ENCODE results near the gene ASB15. TPM values are rescaled to one million over a fixed set of nuclear protein-coding genes. Genes with fewer than 3 reads are reported as not detected.

ASB15 gene
- total RNA-seq, 1 donor = not detected

- DNase-seq (ENCODE audit: insufficient read length, low spot score, missing footprints) = no peak
- no peak overlapping the region for H3K4me2 ChIP-seq (ENCODE audit: insufficient read depth, low read length)
- H2AFZ ChIP-seq (ENCODE audit: low read length) = no peak overlapping the region
- H3K27ac ChIP-seq (ENCODE audit: low read depth, low read length) = no peak overlapping the region
- H3K9me3 ChIP-seq (ENCODE audit: low read depth, low read length) = no peaks in the 10 kb centered on the region
- H4K20me1 ChIP-seq (ENCODE audit: insufficient read depth, low read length) = no peaks in the 10 kb centered on the region
- TF ChIP-seq, protein P1, sequence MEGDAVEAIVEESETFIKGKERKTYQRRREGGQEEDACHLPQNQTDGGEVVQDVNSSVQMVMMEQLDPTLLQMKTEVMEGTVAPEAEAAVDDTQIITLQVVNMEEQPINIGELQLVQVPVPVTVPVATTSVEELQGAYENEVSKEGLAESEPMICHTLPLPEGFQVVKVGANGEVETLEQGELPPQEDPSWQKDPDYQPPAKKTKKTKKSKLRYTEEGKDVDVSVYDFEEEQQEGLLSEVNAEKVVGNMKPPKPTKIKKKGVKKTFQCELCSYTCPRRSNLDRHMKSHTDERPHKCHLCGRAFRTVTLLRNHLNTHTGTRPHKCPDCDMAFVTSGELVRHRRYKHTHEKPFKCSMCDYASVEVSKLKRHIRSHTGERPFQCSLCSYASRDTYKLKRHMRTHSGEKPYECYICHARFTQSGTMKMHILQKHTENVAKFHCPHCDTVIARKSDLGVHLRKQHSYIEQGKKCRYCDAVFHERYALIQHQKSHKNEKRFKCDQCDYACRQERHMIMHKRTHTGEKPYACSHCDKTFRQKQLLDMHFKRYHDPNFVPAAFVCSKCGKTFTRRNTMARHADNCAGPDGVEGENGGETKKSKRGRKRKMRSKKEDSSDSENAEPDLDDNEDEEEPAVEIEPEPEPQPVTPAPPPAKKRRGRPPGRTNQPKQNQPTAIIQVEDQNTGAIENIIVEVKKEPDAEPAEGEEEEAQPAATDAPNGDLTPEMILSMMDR (IDR thresholded peaks at IDR 0.05; ENCODE audit: extremely low read depth, low read depth, low read length) = no peak
- H3K79me2 ChIP-seq (ENCODE audit: insufficient read depth, low read length) = no peaks in the 10 kb centered on the region
- H3K36me3 ChIP-seq (ENCODE audit: insufficient read depth, low read length) = no peaks in the 10 kb centered on the region
- H3K4me3 ChIP-seq (ENCODE audit: insufficient read depth, low read length) = no peak overlapping the region
- no peaks in the 10 kb centered on the region for H3K27me3 ChIP-seq (ENCODE audit: insufficient read depth, low read length)
- no peaks in the 10 kb centered on the region for H3K4me1 ChIP-seq (ENCODE audit: insufficient read depth, low read length)
Observed at GRCh38 chr7:123665157-123665556, 63.5 kb downstream of the ASB15 start.

GRCh38 chr7:123665896-123666295 is 64.3 kb downstream of the ASB15 start:
- Histone ChIP-seq H3K4me2 (ENCODE audit: insufficient read depth, low read length) (no peak overlapping the region), H3K4me1 (ENCODE audit: insufficient read depth, low read length) (no peaks in the 10 kb centered on the region), H3K27ac (ENCODE audit: low read depth, low read length) (no peak overlapping the region), H2AFZ (ENCODE audit: low read length) (no peak overlapping the region), H3K36me3 (ENCODE audit: insufficient read depth, low read length) (no peaks in the 10 kb centered on the region), H3K4me3 (ENCODE audit: insufficient read depth, low read length) (no peak overlapping the region), H3K79me2 (ENCODE audit: insufficient read depth, low read length) (no peaks in the 10 kb centered on the region), H3K9me3 (ENCODE audit: low read depth, low read length) (no peaks in the 10 kb centered on the region), H3K27me3 (ENCODE audit: insufficient read depth, low read length) (no peaks in the 10 kb centered on the region), H4K20me1 (ENCODE audit: insufficient read depth, low read length) (no peaks in the 10 kb centered on the region)
- TF ChIP-seq, protein P1 (IDR thresholded peaks at IDR 0.05; ENCODE audit: extremely low read depth, low read depth, low read length) = no peak
- no peak for DNase-seq (ENCODE audit: insufficient read length, low spot score, missing footprints)

DNA sequence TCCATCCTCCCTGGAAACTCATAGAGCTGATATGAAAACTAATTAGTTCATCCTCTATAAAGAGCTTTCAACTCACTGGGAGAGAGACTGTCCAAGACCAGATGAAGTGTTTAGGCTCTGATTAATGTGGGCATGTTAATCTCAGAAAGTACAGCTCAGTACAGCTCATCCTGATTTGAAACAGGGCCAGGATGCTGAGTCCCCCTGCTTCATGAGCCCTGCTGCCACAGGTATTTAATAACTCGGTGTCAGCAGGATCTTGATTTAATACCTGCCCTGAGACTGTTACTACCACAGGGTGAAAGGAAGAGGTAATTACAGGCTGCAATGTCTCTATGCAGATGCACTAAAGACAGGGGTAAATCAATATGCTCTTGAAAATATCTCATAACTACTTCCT is 64.9 kb downstream of the ASB15 start:
- no peaks in the 10 kb centered on the region for H4K20me1 ChIP-seq (ENCODE audit: insufficient read depth, low read length)
- no peaks in the 10 kb centered on the region for H3K27me3 ChIP-seq (ENCODE audit: insufficient read depth, low read length)
- no peak overlapping the region for H3K27ac ChIP-seq (ENCODE audit: low read depth, low read length)
- H3K4me1 ChIP-seq (ENCODE audit: insufficient read depth, low read length) = no peaks in the 10 kb centered on the region
- TF ChIP-seq, protein P1 (IDR thresholded peaks at IDR 0.05; ENCODE audit: extremely low read depth, low read depth, low read length) = no peak
- no peaks in the 10 kb centered on the region for H3K36me3 ChIP-seq (ENCODE audit: insufficient read depth, low read length)
- no peaks in the 10 kb centered on the region for H3K9me3 ChIP-seq (ENCODE audit: low read depth, low read length)
- H3K79me2 ChIP-seq (ENCODE audit: insufficient read depth, low read length) = no peaks in the 10 kb centered on the region
- no peak overlapping the region for H2AFZ ChIP-seq (ENCODE audit: low read length)
- H3K4me2 ChIP-seq (ENCODE audit: insufficient read depth, low read length) = no peak overlapping the region
- H3K4me3 ChIP-seq (ENCODE audit: insufficient read depth, low read length) = no peak overlapping the region
- no peak for DNase-seq (ENCODE audit: insufficient read length, low spot score, missing footprints)

GRCh38 chr7:123669485-123669884 is 67.9 kb downstream of the ASB15 start:
- H3K9me3 ChIP-seq (ENCODE audit: low read depth, low read length) = no peaks in the 10 kb centered on the region
- H3K36me3 ChIP-seq (ENCODE audit: insufficient read depth, low read length) = no peaks in the 10 kb centered on the region
- H3K27ac ChIP-seq (ENCODE audit: low read depth, low read length) = no peak overlapping the region
- H2AFZ ChIP-seq (ENCODE audit: low read length) = no peak overlapping the region
- no peak for DNase-seq (ENCODE audit: insufficient read length, low spot score, missing footprints)
- TF ChIP-seq, protein P1 (IDR thresholded peaks at IDR 0.05; ENCODE audit: extremely low read depth, low read depth, low read length) = no peak
- H3K4me3 ChIP-seq (ENCODE audit: insufficient read depth, low read length) = no peak overlapping the region
- no peaks in the 10 kb centered on the region for H4K20me1 ChIP-seq (ENCODE audit: insufficient read depth, low read length)
- no peaks in the 10 kb centered on the region for H3K4me1 ChIP-seq (ENCODE audit: insufficient read depth, low read length)
- no peaks in the 10 kb centered on the region for H3K27me3 ChIP-seq (ENCODE audit: insufficient read depth, low read length)
- H3K79me2 ChIP-seq (ENCODE audit: insufficient read depth, low read length) = no peaks in the 10 kb centered on the region
- no peak overlapping the region for H3K4me2 ChIP-seq (ENCODE audit: insufficient read depth, low read length)
